GM12878 (cell line): ENCODE results near the gene SELENBP1.

Experiments
- CTCF ChIP-seq, 3 experiments: IDR thresholded peaks in 2 of 3; conservative IDR thresholded peaks in 1 of 3; 2 replicates each; pipeline ENCODE4 v1.5.1; 2011; ENCODE audit warnings: low read depth in 3 of 3, low read length in 3 of 3, mild to moderate bottlenecking in 3 of 3, control low read depth in 2 of 3, moderate library complexity in 2 of 3, inconsistent platforms in 1 of 3, mixed read lengths in 1 of 3; ENCODE audit not compliant: control insufficient read depth in 2 of 3, insufficient read depth in 1 of 3; ENCODE audit errors: extremely low read depth in 1 of 3
- ELK1 ChIP-seq: IDR thresholded peaks from 2 replicates; pipeline ENCODE4 v1.6.1; 2012; ENCODE audit warnings: low read depth, low read length, improper control_type of control experiment
- EZH2 ChIP-seq: IDR thresholded peaks from 2 replicates; pipeline ENCODE4 v1.6.1; 2012; ENCODE audit warnings: low read depth, mild to moderate bottlenecking, control low read depth, inconsistent platforms, low read length, borderline replicate concordance; ENCODE audit not compliant: control insufficient read depth
- FOXM1 ChIP-seq: IDR thresholded peaks from 2 replicates; pipeline ENCODE4 v1.6.1; 2012; ENCODE audit warnings: low read depth, mild to moderate bottlenecking, inconsistent platforms, low read length, moderate library complexity
- MEF2A ChIP-seq: IDR thresholded peaks from 2 replicates; pipeline ENCODE4 v1.6.1; 2011; ENCODE audit warnings: low read depth, mild to moderate bottlenecking, low read length, moderate library complexity; ENCODE audit not compliant: insufficient read depth
- POLR2AphosphoS5 ChIP-seq: IDR thresholded peaks from 2 replicates; pipeline ENCODE4 v1.6.1; 2011; ENCODE audit warnings: mild to moderate bottlenecking, low read length, inconsistent platforms
- RAD51 ChIP-seq: fragments of 450-650 bp; IDR thresholded peaks from 2 replicates; pipeline ENCODE4 v1.6.1; 2016; ENCODE audit warnings: moderate library complexity, mild to moderate bottlenecking, inconsistent platforms
- REST ChIP-seq: IDR thresholded peaks from 2 replicates; pipeline ENCODE4 v1.6.1; 2012; ENCODE audit warnings: mild to moderate bottlenecking, low read depth, low read length
- TCF12 ChIP-seq: IDR thresholded peaks from 2 replicates; pipeline ENCODE4 v1.6.1; 2011; ENCODE audit warnings: low read depth, mild to moderate bottlenecking, low read length
- TCF7 ChIP-seq: IDR thresholded peaks from 2 replicates; pipeline ENCODE4 v1.6.1; 2014; ENCODE audit warnings: antibody characterized with exemption, borderline replicate concordance

GRCh38 chr1:151356696-151357095 is 15.8 kb downstream of the SELENBP1 start:
- TF ChIP-seq CTCF (IDR thresholded peaks at IDR 0.05 in 2 of 3, conservative IDR thresholded peaks at IDR 0.05 in 1 of 3; ENCODE audit: control insufficient read depth in 2 of 3, extremely low read depth in 1 of 3, insufficient read depth in 1 of 3, low read depth in 3 of 3, low read length in 3 of 3), result no peak
- TF ChIP-seq EZH2, result no peak
- TF ChIP-seq POLR2AphosphoS5, result no peak
- no peak for TF ChIP-seq FOXM1
- no peak for TF ChIP-seq TCF12
- TF ChIP-seq MEF2A, result no peak
- TF ChIP-seq TCF7, result no peak
- no peak for TF ChIP-seq RAD51
- TF ChIP-seq REST, result no peak
- no peak for TF ChIP-seq ELK1
